Testis (tissue), 2 donors: Measurements from ENCODE around the gene FKBP1B.

Source experiments
- CTCF ChIP-seq, 3 experiments: fragments of 450-650 bp in 2 of 3; fragments of 200-600 bp in 1 of 3; sonication (generic) in 1 of 3; IDR thresholded peaks; one replicate each; pipeline ENCODE4 v1.5.1; 2016 to 2019; ENCODE audit warnings: antibody characterized with exemption in 3 of 3, mild to moderate bottlenecking in 2 of 3, moderate library complexity in 1 of 3
- POLR2A ChIP-seq: fragments of 450-650 bp; IDR thresholded peaks from one replicate; pipeline ENCODE4 v1.6.1; 2017; ENCODE audit warnings: antibody characterized with exemption, mild to moderate bottlenecking, moderate library complexity

- TF ChIP-seq POLR2A (no peak), CTCF (IDR thresholded peaks at IDR 0.05) (no peak)
Observed at GRCh38 chr2:24076849-24077534, 27.5 kb downstream of the FKBP1B start.
